H1 (cell line): Measurements from ENCODE around the gene AFAP1L1. TPM values are rescaled to one million over a fixed set of nuclear protein-coding genes. Genes with fewer than 3 reads are reported as not detected.

Experiments used
- CTCF ChIA-PET: fragments of 300-600 bp; sonication (Branson Sonifier 250); formaldehyde crosslinking; loops from one replicate; lab custom pipeline; 2021; ENCODE audit not compliant: partially characterized antibody; lab: Charles Lee
- POLR2A ChIA-PET: fragments of 300-600 bp; sonication (Branson Sonifier 250); formaldehyde crosslinking; loops from one replicate; lab custom pipeline; 2021; ENCODE audit warnings: inconsistent platforms; ENCODE audit not compliant: partially characterized antibody; lab: Charles Lee
- DNase-seq, 2 experiments: peaks; one replicate each; pipeline versions ENCODE4 v3.0.0 to v3.0.0-alpha.2; 2010 to 2022; ENCODE audit warnings: low spot score in 2 of 2, low read depth in 1 of 2, mixed read lengths in 1 of 2
- FAIRE-seq: peaks from 2 replicates; lab custom pipeline; 2011; peaks lifted over from hg19 to GRCh38; lab: Jason Lieb, UNC
- H2AFZ ChIP-seq: 2 replicates; pipeline ENCODE4 v1.8.1; 2012; ENCODE audit warnings: low read length, inconsistent platforms
- H2AK5ac ChIP-seq: 2 replicates; pipeline ENCODE4 v1.6.1; 2013; ENCODE audit warnings: low read depth, low read length
- H2BK120ac ChIP-seq: replicated peaks from 2 replicates; pipeline ENCODE3; 2013; ENCODE audit warnings: low read depth, low read length, inconsistent platforms
- H2BK12ac ChIP-seq: 2 replicates; pipeline ENCODE4 v1.6.1; 2013; ENCODE audit warnings: low read depth, low read length
- H2BK15ac ChIP-seq: 2 replicates; pipeline ENCODE4 v1.6.1; 2013; ENCODE audit warnings: low read length
- H2BK20ac ChIP-seq: 2 replicates; pipeline ENCODE4 v1.6.1; 2013; ENCODE audit warnings: low read length
- H2BK5ac ChIP-seq: 2 replicates; pipeline ENCODE4 v1.6.1; 2013; ENCODE audit warnings: low read depth, low read length
- H3K14ac ChIP-seq: 2 replicates; pipeline ENCODE4 v1.6.1; 2013; ENCODE audit warnings: inconsistent platforms; ENCODE audit not compliant: insufficient read length
- H3K18ac ChIP-seq: 2 replicates; pipeline ENCODE4 v1.6.1; 2013; ENCODE audit warnings: low read length; ENCODE audit errors: extremely low read depth
- H3K23ac ChIP-seq: 2 replicates; pipeline ENCODE4 v1.6.1; 2013; ENCODE audit warnings: inconsistent platforms; ENCODE audit not compliant: insufficient read length
- H3K23me2 ChIP-seq: 2 replicates; pipeline ENCODE4 v1.6.1; 2013; ENCODE audit warnings: low read depth, low read length
- H3K27ac ChIP-seq: 2 replicates; pipeline ENCODE4 v1.6.1; 2011; ENCODE audit warnings: low read depth, low read length, inconsistent platforms
- H3K27me3 ChIP-seq, 4 experiments: replicated peaks in 1 of 4; 1 replicate in 1 of 4; 2 replicates in 3 of 4; pipeline versions ENCODE4 v1.6.1 to v1.8.1; 2011 to 2013; ENCODE audit warnings: low read length in 3 of 4, mild to moderate bottlenecking in 3 of 4, inconsistent platforms in 2 of 4, mixed read lengths in 2 of 4, moderate library complexity in 1 of 4; ENCODE audit not compliant: control insufficient read depth in 3 of 4, insufficient read depth in 3 of 4; ENCODE audit errors: extremely low read depth in 1 of 4
- H3K36me3 ChIP-seq, 4 experiments: 2 replicates each; pipeline versions ENCODE4 v1.6.1 to v1.8.1; 2011 to 2013; ENCODE audit warnings: mild to moderate bottlenecking in 4 of 4, low read length in 3 of 4, moderate library complexity in 2 of 4, control low read depth in 1 of 4, inconsistent platforms in 1 of 4; ENCODE audit not compliant: insufficient read depth in 4 of 4, control insufficient read depth in 2 of 4
- H3K4ac ChIP-seq: replicated peaks from 2 replicates; pipeline ENCODE3; 2013; ENCODE audit warnings: low read length, low read depth, mixed read lengths, inconsistent platforms; ENCODE audit not compliant: insufficient read length
- H3K4me1 ChIP-seq, 4 experiments: replicated peaks in 1 of 4; 1 replicate in 1 of 4; 2 replicates in 3 of 4; pipeline versions ENCODE4 v1.6.1 to v1.8.1; 2011 to 2013; ENCODE audit warnings: low read length in 3 of 4, inconsistent platforms in 2 of 4, mixed read lengths in 1 of 4; ENCODE audit not compliant: insufficient read depth in 4 of 4, control insufficient read depth in 3 of 4
- H3K4me2 ChIP-seq, 2 experiments: 2 replicates each; pipeline versions ENCODE4 v1.6.1 to v1.8.1; 2011 to 2013; ENCODE audit warnings: low read depth in 2 of 2, low read length in 2 of 2, control low read depth in 1 of 2, inconsistent platforms in 1 of 2, mild to moderate bottlenecking in 1 of 2; ENCODE audit not compliant: insufficient read depth in 1 of 2
- H3K4me3 ChIP-seq, 4 experiments: fragments of 200-600, 300-600 bp in 1 of 4; sonication (generic), shearing (Covaris generic), sonication (Bioruptor Twin) in 1 of 4; 2 replicates each; pipeline versions ENCODE4 v1.5.1 to v1.8.1; 2011 to 2016; ENCODE audit warnings: low read length in 4 of 4, low read depth in 3 of 4, control low read depth in 2 of 4, inconsistent platforms in 2 of 4, mild to moderate bottlenecking in 2 of 4, mixed read lengths in 1 of 4, moderate library complexity in 1 of 4; ENCODE audit not compliant: insufficient read depth in 2 of 4; ENCODE audit errors: extremely low read depth in 1 of 4
- H3K56ac ChIP-seq: replicated peaks from 2 replicates; pipeline ENCODE3; 2013; ENCODE audit warnings: low read depth, mild to moderate bottlenecking, mixed read lengths, low read length, inconsistent platforms; ENCODE audit not compliant: insufficient read length
- H3K79me1 ChIP-seq: 2 replicates; pipeline ENCODE4 v1.6.1; 2013; ENCODE audit warnings: low read depth, low read length, control low read depth
- H3K79me2 ChIP-seq, 2 experiments: 2 replicates each; pipeline versions ENCODE4 v1.6.1 to v1.8.1; 2012 to 2013; ENCODE audit warnings: low read length in 2 of 2, mild to moderate bottlenecking in 2 of 2, inconsistent platforms in 1 of 2; ENCODE audit not compliant: insufficient read depth in 2 of 2, control insufficient read depth in 1 of 2
- H3K9ac ChIP-seq, 4 experiments: replicated peaks in 1 of 4; 1 replicate in 1 of 4; 2 replicates in 3 of 4; pipeline versions ENCODE4 v1.6.1 to v1.8.1; 2011 to 2013; ENCODE audit warnings: low read depth in 3 of 4, low read length in 3 of 4, control low read depth in 2 of 4, mild to moderate bottlenecking in 2 of 4, moderate library complexity in 2 of 4, inconsistent platforms in 1 of 4; ENCODE audit errors: extremely low read depth in 1 of 4
- H3K9me3 ChIP-seq, 2 experiments: 2 replicates each; pipeline versions ENCODE4 v1.6.1 to v1.8.1; 2012 to 2013; ENCODE audit warnings: mild to moderate bottlenecking in 2 of 2, moderate library complexity in 2 of 2, control low read depth in 1 of 2, inconsistent platforms in 1 of 2, low read depth in 1 of 2, low read length in 1 of 2, mixed read lengths in 1 of 2; ENCODE audit not compliant: insufficient read depth in 2 of 2
- H4K20me1 ChIP-seq, 2 experiments: replicated peaks in 1 of 2; 2 replicates each; pipeline versions ENCODE3 to v1.8.1; 2011 to 2013; ENCODE audit warnings: inconsistent platforms in 2 of 2, low read length in 2 of 2, mild to moderate bottlenecking in 1 of 2; ENCODE audit not compliant: insufficient read depth in 2 of 2, control insufficient read depth in 1 of 2
- H4K5ac ChIP-seq: 2 replicates; pipeline ENCODE4 v1.6.1; 2013; ENCODE audit warnings: low read length, low read depth, mixed read lengths, inconsistent platforms; ENCODE audit not compliant: insufficient read length
- H4K8ac ChIP-seq: 2 replicates; pipeline ENCODE4 v1.8.0; 2013; ENCODE audit warnings: mild to moderate bottlenecking, moderate library complexity, low read length, inconsistent platforms; ENCODE audit not compliant: insufficient read depth; ENCODE audit errors: extremely low read depth
- H4K91ac ChIP-seq: replicated peaks from 2 replicates; pipeline ENCODE3; 2013; ENCODE audit warnings: low read length, mixed read lengths, inconsistent platforms; ENCODE audit not compliant: insufficient read length
- FOSL1 ChIP-seq: IDR thresholded peaks from 2 replicates; pipeline ENCODE4 v1.6.1; 2011; ENCODE audit warnings: mild to moderate bottlenecking, low read depth, low read length, moderate library complexity; ENCODE audit not compliant: insufficient read depth
- JUN ChIP-seq: IDR thresholded peaks from 2 replicates; pipeline ENCODE4 v1.6.1; 2011; ENCODE audit warnings: low read depth, mild to moderate bottlenecking, improper control_type of control experiment, low read length
- KDM1A ChIP-seq: fragments of 200-600, 300-600 bp; sonication (generic); IDR thresholded peaks from 2 replicates; pipeline ENCODE4 v1.7.1; 2016; ENCODE audit warnings: mild to moderate bottlenecking, low read length, borderline replicate concordance
- RBBP5 ChIP-seq: IDR thresholded peaks from 2 replicates; pipeline ENCODE4 v1.7.1; 2012; ENCODE audit warnings: low read depth, mild to moderate bottlenecking, inconsistent platforms, low read length, moderate library complexity, borderline replicate concordance
- RFX5 ChIP-seq: IDR thresholded peaks from 2 replicates; pipeline ENCODE4 v1.6.1; 2011; ENCODE audit warnings: low read depth, low read length, improper control_type of control experiment, borderline replicate concordance
- SIN3A ChIP-seq, 2 experiments: IDR thresholded peaks in 1 of 2; conservative IDR thresholded peaks in 1 of 2; 2 replicates each; pipeline ENCODE4 v1.6.1; 2011 to 2012; ENCODE audit warnings: low read length in 2 of 2, improper control_type of control experiment in 1 of 2, low read depth in 1 of 2, mild to moderate bottlenecking in 1 of 2
- SIX5 ChIP-seq: IDR thresholded peaks from 2 replicates; pipeline ENCODE4 v1.6.1; 2011; ENCODE audit warnings: mild to moderate bottlenecking, low read depth, low read length
- SP1 ChIP-seq: IDR thresholded peaks from 2 replicates; pipeline ENCODE4 v1.6.1; 2011; ENCODE audit warnings: low read depth, low read length
- TAF7 ChIP-seq: optimal IDR thresholded peaks from 2 replicates; pipeline ENCODE3; 2011; ENCODE audit warnings: low read depth, mild to moderate bottlenecking, inconsistent platforms, low read length, moderate library complexity, borderline replicate concordance
- YY1 ChIP-seq: IDR thresholded peaks from 2 replicates; pipeline ENCODE4 v1.6.1; 2011; ENCODE audit warnings: low read depth, mild to moderate bottlenecking, low read length
- WGBS, 2 experiments: shearing (Covaris generic) in 1 of 2; methylation state at CpG; one replicate each; pipeline versions ENCODE4 v1.1.6 to v1.1.7; 2013 to 2015; ENCODE audit warnings: low lambda C conversion rate in 2 of 2, mixed read lengths in 2 of 2, inconsistent platforms in 1 of 2, low coverage in 1 of 2, missing lambda C conversion rate in 1 of 2; ENCODE audit not compliant: insufficient replicate concordance in 2 of 2, insufficient coverage in 1 of 2, insufficient read length in 1 of 2; ENCODE audit errors: extremely low coverage in 1 of 2, missing lambda C conversion rate in 1 of 2; 5-methylcytosine and 5-hydroxymethylcytosine counted together
- polyA plus RNA-seq, 7 experiments: library from polyadenylated mRNA; depleted of rRNA in 3 of 7; stranded (reverse) in 5 of 7; unstranded in 2 of 7; fragments of >200 nt in 5 of 7; fragments of 200-250 nt in 2 of 7; gene quantifications; 1 replicate in 5 of 7; 2 replicates in 1 of 7; 4 replicates in 1 of 7; pipeline versions ENCODE4 v1.2.1 to v1.2.3, GENCODE V29; 2011 to 2013; ENCODE audit warnings: missing spikeins in 2 of 7, mixed read lengths in 2 of 7
- total RNA-seq: library from RNA; stranded (reverse); fragmentation: NEBNext Ultra II Directional; extraction: Animal tissue kit (Norgen Biotek cat#: 25700); gene quantifications from 2 replicates; pipeline ENCODE4 v1.2.1, GENCODE V29; 2021
- TF ChIP-seq, protein P1 (sequence below): IDR thresholded peaks from 2 replicates; pipeline ENCODE4 v1.6.1; 2011; ENCODE audit warnings: low read length, improper control_type of control experiment

AFAP1L1 gene
- total and polyA plus RNA-seq, 2 of the 8 experiments (the other 6 are each of a cell fraction or from before 2014, with no cell fraction given), result 0.79 to 4.7 TPM

DNA sequence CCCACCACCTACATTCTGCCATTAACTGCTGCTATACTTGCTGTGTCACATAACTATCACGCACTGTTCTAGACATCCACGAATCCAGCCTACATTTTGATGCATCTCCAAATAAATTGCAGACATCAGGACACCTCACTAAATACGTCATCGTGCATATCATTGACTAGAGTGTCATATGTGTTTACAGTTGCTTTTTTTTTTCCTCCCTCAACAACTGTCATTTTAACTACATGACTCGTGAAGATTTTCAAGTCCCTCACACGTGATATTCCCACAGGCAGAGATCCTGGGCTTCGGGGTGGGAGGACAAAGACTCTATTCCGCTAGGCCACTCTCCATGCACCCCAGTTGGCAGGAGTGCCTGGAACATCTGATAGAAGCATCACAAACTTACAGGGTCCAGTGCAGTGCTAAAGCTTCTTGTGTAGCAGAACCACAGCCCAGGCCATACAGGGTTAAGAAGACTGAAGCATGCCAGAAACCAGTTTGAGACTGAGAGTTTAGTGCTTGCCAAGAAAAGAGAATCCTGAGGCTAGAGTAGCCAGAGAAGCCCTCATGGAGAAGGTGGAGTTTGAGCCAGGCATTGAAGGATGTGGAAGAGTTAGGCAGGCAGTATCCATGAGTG, 87.3 kb downstream of the AFAP1L1 start:
- ChIA-PET POLR2A (interaction anchor here (3.3 to 5.8 kb wide), 2 partner anchors 13 kb away, joined by 16 to 72 read pairs; partner anchors contain the start of gene GRPEL2), CTCF (interaction anchor here (0.8 to 46.1 kb wide), 2 partner anchors 79 to 83 kb away, joined by 3 to 1310 read pairs; no protein-coding TSS in a partner anchor)
- H3K27ac ChIP-seq, result no peak overlapping the region
- FAIRE-seq, result no peak
- H3K14ac ChIP-seq, result no peak overlapping the region
- 0 out of 4 replicates have a peak, but pooled peaks cover 0 to 5% of the 10 kb centered on the region in 2 experiments for H3K79me2 ChIP-seq
- H2BK120ac ChIP-seq, result no peak overlapping the region
- H3K23ac ChIP-seq, result no peak overlapping the region
- no peak overlapping the region for H3K18ac ChIP-seq
- no peak overlapping the region for H2BK12ac ChIP-seq
- H3K27me3 ChIP-seq, result no peaks in the 10 kb centered on the region; a peak in 1 of 7 replicates
- no peak overlapping the region for H2BK20ac ChIP-seq
- peaks cover 0 to 6% (median 2%) of the 10 kb centered on the region in 4 experiments; a peak in 5 of 7 replicates for H3K4me1 ChIP-seq
- no peak overlapping the region for H3K4ac ChIP-seq
- peaks cover 6% of the 10 kb centered on the region; the same call in 1 of the 2 replicates for H3K23me2 ChIP-seq
- H2AFZ ChIP-seq, result no peak overlapping the region
- no peak overlapping the region for H2BK15ac ChIP-seq
- no peak overlapping the region for H4K91ac ChIP-seq
- peak overlapping the region in 2 of 4 experiments; percentile 68 to 87; a peak in 3 of 8 replicates for H3K4me3 ChIP-seq
- H4K8ac ChIP-seq, result no peak overlapping the region
- DNase-seq, result no peak
- no peak overlapping the region for H2AK5ac ChIP-seq
- 93% methylated on average over 8 of the region's 8 CpGs; no CpG with 5 or more reads in 1 of the 2 experiments for WGBS, 2 experiments
- peaks cover 8% of the 10 kb centered on the region for H3K79me1 ChIP-seq
- peak overlapping the region; percentile 86 to 88; a peak in 3 of 4 replicates for H3K4me2 ChIP-seq
- no peak overlapping the region for H2BK5ac ChIP-seq
- no peak overlapping the region for H3K9ac ChIP-seq
- no peak overlapping the region for H3K56ac ChIP-seq
- H4K5ac ChIP-seq, result no peak overlapping the region
- H3K9me3 ChIP-seq, result no peaks in the 10 kb centered on the region
- H3K36me3 ChIP-seq, result peaks cover 2 to 15% (median 3%) of the 10 kb centered on the region in 4 experiments; a peak in 6 of 8 replicates
- H4K20me1 ChIP-seq, result peaks cover 0 to 11% of the 10 kb centered on the region in 2 experiments
- TF ChIP-seq FOSL1, result no peak
- no peak for TF ChIP-seq SP1
- TF ChIP-seq RBBP5, result no peak
- no peak for TF ChIP-seq YY1
- no peak for TF ChIP-seq SIN3A (conservative IDR thresholded peaks at IDR 0.05 in 1 of 2, IDR thresholded peaks at IDR 0.05 in 1 of 2; ENCODE audit: low read depth in 1 of 2, low read length in 2 of 2)
- TF ChIP-seq, protein P1, sequence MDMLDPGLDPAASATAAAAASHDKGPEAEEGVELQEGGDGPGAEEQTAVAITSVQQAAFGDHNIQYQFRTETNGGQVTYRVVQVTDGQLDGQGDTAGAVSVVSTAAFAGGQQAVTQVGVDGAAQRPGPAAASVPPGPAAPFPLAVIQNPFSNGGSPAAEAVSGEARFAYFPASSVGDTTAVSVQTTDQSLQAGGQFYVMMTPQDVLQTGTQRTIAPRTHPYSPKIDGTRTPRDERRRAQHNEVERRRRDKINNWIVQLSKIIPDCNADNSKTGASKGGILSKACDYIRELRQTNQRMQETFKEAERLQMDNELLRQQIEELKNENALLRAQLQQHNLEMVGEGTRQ, result no peak
- TF ChIP-seq RFX5, result no peak
- no peak for TF ChIP-seq JUN
- TF ChIP-seq TAF7, result no peak
- no peak for TF ChIP-seq KDM1A
- TF ChIP-seq SIX5, result no peak
